GM10266 (cell line): ENCODE measurements around the gene LORICRIN.

Experiments
- DNase-seq: peaks from one replicate; pipeline ENCODE4 v3.0.0; 2012; ENCODE audit errors: extremely low spot score
- CTCF ChIP-seq: IDR thresholded peaks from 2 replicates; pipeline ENCODE4 v1.5.1; 2012; ENCODE audit warnings: mild to moderate bottlenecking, low read depth; ENCODE audit not compliant: control insufficient read depth, insufficient read depth; ENCODE audit errors: missing control alignments

The LORICRIN gene

GRCh38 chr1:153293480-153293775, 33.9 kb downstream of the LORICRIN start:
- DNase-seq = no peak
- TF ChIP-seq CTCF = no peak

- TF ChIP-seq CTCF = no peak
- no peak for DNase-seq
Measured at GRCh38 chr1:153293851-153294250, 34.4 kb downstream of the LORICRIN start.

- no peak for DNase-seq
Measured at GRCh38 chr1:153302308-153302707, 42.8 kb downstream of the LORICRIN start.

GRCh38 chr1:153305682-153306081, 46.2 kb downstream of the LORICRIN start:
- no peak for DNase-seq
- no peak for TF ChIP-seq CTCF

More at GRCh38 chr1:153302308-153302707, 42.8 kb downstream of the LORICRIN start:
- TF ChIP-seq CTCF = no peak

- no peak for DNase-seq
- no peak for TF ChIP-seq CTCF
Measured at GRCh38 chr1:153306303-153307220, 47.1 kb downstream of the LORICRIN start.

- TF ChIP-seq CTCF = no peak
- no peak for DNase-seq
Measured at GRCh38 chr1:153307221-153307600, 47.7 kb downstream of the LORICRIN start.

GRCh38 chr1:153308540-153308939, 49.1 kb downstream of the LORICRIN start:
- no peak for TF ChIP-seq CTCF
- DNase-seq = no peak
